Measurements from ENCODE around the gene CAMTA1.

DNA sequence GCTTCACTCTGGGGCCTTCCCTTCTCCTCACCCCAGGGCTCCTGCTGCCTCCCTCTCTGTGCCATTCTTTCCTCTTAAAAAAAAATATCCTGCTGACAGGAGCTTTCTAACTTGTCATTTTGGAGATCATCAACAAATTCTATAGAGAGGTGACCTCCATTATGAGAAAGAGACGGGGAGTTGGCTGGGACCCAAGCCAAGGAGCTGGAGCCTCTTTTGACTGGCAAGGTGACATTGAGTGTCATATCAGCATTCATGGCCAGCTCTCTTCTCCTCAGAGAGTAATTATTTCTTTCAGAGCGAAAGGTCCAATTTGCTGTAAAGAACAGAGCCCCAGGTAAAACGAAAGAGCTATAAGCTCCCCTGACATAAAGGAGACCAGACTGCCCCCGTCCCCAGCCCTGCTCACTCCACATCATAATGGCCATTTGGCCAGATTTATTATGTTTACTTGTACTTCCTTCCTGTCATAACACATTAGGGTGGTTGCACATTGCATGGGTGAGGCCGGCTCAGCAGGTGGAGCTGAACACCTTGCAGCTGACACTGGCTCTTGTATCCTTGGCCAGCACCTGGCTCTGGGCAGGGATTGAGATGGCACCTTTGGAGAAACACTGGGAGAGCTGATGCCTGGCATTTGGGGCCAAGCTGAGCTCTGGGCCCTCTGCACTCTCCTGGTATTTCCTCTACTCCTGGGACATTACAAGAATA, 581.9 kb downstream of the CAMTA1 start:
- no peak for TF ChIP-seq NFRKB (IDR thresholded peaks at IDR 0.05)
- TF ChIP-seq SUZ12 (IDR thresholded peaks at IDR 0.05): no peak
- TF ChIP-seq TARDBP (IDR thresholded peaks at IDR 0.05): no peak
- TF ChIP-seq HDGF (IDR thresholded peaks at IDR 0.05; ENCODE audit: borderline replicate concordance): no peak
- no peak for TF ChIP-seq CTBP1 (IDR thresholded peaks at IDR 0.05; ENCODE audit: borderline replicate concordance)
- no peak for TF ChIP-seq BHLHE40 (IDR thresholded peaks at IDR 0.05; ENCODE audit: borderline replicate concordance)
- TF ChIP-seq LEF1 (IDR thresholded peaks at IDR 0.05; ENCODE audit: borderline replicate concordance): no peak
- TF ChIP-seq ARNT (IDR thresholded peaks at IDR 0.05): no peak
